ENCODE data around the gene ATG101. TPM values are rescaled to one million over a fixed set of nuclear protein-coding genes. Genes with fewer than 3 reads are reported as not detected.
A peak's percentile ranks its signal among the peaks of the same experiment; 100 is the strongest.

Gene ATG101
- total and polyA plus RNA-seq, 4 experiments from 2014 or later: 22.2 to 27.1 (median 25.7) TPM

DNA sequence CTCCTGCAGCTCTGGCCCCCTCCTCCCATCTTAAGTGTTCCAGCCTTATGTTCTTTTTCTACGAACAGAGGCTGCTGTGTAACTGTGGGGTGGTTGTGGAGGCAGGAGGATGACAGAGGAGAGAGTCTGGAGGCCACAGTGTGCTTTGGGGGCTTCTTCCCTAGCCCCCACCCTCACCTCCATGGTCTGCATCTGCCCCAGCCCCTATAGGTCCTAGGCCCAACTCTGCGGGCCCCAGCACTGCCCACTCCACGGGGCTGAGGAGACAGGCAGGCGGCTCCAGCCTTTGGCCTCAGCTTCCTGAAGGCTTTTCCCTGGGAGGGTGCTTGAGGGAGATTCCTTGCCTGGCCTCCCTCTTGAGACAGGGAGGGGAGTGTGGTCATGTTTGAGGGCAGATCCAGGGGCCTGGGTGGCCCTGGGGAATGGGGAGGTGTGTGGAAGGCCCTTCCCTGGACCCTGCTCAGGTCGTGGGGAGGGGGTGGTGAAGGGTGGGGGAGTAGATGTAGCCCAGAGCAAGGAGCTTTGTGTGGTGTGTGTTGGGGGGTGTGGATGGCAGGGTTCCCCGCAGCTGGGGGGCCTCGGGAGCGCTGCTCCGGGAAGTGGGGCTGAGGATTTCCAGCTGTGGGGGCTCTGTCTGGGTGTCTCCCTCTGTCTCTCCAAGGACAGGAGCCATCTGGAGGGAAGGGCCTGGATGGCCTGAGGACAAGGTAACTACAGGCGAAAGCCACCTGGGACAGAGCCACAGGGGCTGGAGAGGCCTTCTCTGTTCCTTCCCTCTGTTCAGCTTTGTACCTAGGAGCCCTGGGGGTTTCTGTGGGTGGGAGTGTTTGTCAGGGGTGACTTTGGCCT is 10.8 kb downstream of the ATG101 start:
- Mint-ChIP-seq H3K9me3 (peaks cover 0 to 1% (median 0%) of the 10 kb centered on the region in 8 donors), H3K36me3 (peaks cover 18 to 32% of the 10 kb centered on the region in 2 donors), H3K27ac (peak overlapping the region in 2 of 7 donors; percentile 29 to 75), H3K4me3 (no peak overlapping the region), H3K27me3 (peaks cover 0 to 2% of the 10 kb centered on the region in 2 donors), H3K4me1 (peaks cover 4 to 11% (median 8%) of the 10 kb centered on the region in 4 donors)
- no peak for DNase-seq
- ChIA-PET CTCF (ENCODE audit: partially characterized antibody) (interaction anchor here (0.9 to 13.4 kb wide), 6 partner anchors 10 to 88 kb away, joined by 3 to 434 read pairs (median 4); partner anchors contain the start of genes ATG101 and TAMALIN), POLR2A (ENCODE audit: partially characterized antibody) (interaction anchor here (1.0 to 3.6 kb wide), 3 partner anchors 11 to 55 kb away, joined by 3 to 23 read pairs (median 8); partner anchors contain the start of gene ATG101)
- intact Hi-C loops (cut with micrococcal nuclease): no loop called here
- peaks cover 8% of the 10 kb centered on the region for H3K4me1 ChIP-seq (ENCODE audit: insufficient read depth, low read length)
- H3K9me3 ChIP-seq (ENCODE audit: control insufficient read depth in 1 of 2, low read length in 2 of 2): no peaks in the 10 kb centered on the region
- H3K36me3 ChIP-seq (ENCODE audit: insufficient read depth, low read length): peaks cover 24% of the 10 kb centered on the region
- no peak overlapping the region for H3K4me3 ChIP-seq (ENCODE audit: low read length in 2 of 2)
- H3K27me3 ChIP-seq (ENCODE audit: insufficient read depth, low read length): no peaks in the 10 kb centered on the region
- no peak overlapping the region for H3K27ac ChIP-seq (ENCODE audit: low read depth, low read length)

DNA sequence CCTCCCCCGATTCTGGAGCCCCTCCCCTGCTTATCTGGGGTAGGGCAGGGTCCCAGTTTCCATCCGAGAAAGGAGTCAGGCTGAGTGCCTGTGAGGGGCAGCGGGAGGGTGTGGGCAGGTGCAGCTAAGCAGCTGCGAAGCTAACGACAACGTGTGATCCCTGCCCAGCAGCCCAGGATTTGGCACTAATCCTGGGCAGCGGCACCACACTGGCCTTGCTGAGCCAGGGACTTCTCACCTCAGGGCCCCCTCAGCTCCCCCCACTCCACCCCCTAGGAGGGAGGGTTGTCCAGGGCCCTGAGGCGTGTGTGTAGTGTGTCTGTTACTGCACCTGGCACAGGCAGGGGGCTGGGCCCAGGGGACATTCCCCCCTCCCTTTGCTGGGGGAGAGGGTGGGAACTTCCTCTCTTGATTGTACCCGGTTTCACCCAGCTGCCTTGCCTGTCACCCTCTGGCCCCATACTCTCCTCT is 11.5 kb downstream of the ATG101 start:
- peaks cover 17% of the 10 kb centered on the region for H3K36me3 ChIP-seq (ENCODE audit: insufficient read depth, low read length)
- H3K27ac Mint-ChIP-seq: peak overlapping the region in 1 of 7 donors; percentile 21
- H3K27me3 ChIP-seq (ENCODE audit: insufficient read depth, low read length): no peaks in the 10 kb centered on the region
- H3K27me3 Mint-ChIP-seq: peaks cover 0 to 5% of the 10 kb centered on the region in 2 donors
- no peak overlapping the region for H3K4me3 ChIP-seq (ENCODE audit: low read length in 2 of 2)
- peaks cover 0 to 1% (median 0%) of the 10 kb centered on the region in 8 donors for H3K9me3 Mint-ChIP-seq
- CTCF ChIA-PET (ENCODE audit: partially characterized antibody): interaction anchor here (0.9 to 13.4 kb wide), 8 partner anchors 11 to 89 kb away, joined by 3 to 434 read pairs (median 5); partner anchors contain the start of genes ATG101 and TAMALIN
- peaks cover 8% of the 10 kb centered on the region for H3K4me1 ChIP-seq (ENCODE audit: insufficient read depth, low read length)
- H3K9me3 ChIP-seq (ENCODE audit: control insufficient read depth in 1 of 2, low read length in 2 of 2): no peaks in the 10 kb centered on the region
- H3K27ac ChIP-seq (ENCODE audit: low read depth, low read length): no peak overlapping the region
- DNase-seq: no peak
- H3K36me3 Mint-ChIP-seq: peaks cover 13 to 27% of the 10 kb centered on the region in 2 donors
- intact Hi-C loops (cut with micrococcal nuclease): no loop called here
- H3K4me1 Mint-ChIP-seq: peaks cover 4 to 11% (median 8%) of the 10 kb centered on the region in 4 donors
- no peak overlapping the region for H3K4me3 Mint-ChIP-seq
- POLR2A ChIA-PET (ENCODE audit: partially characterized antibody): interaction anchor here (1.0 to 3.6 kb wide), 3 partner anchors 11 to 56 kb away, joined by 3 to 23 read pairs (median 8); partner anchors contain the start of gene ATG101

DNA sequence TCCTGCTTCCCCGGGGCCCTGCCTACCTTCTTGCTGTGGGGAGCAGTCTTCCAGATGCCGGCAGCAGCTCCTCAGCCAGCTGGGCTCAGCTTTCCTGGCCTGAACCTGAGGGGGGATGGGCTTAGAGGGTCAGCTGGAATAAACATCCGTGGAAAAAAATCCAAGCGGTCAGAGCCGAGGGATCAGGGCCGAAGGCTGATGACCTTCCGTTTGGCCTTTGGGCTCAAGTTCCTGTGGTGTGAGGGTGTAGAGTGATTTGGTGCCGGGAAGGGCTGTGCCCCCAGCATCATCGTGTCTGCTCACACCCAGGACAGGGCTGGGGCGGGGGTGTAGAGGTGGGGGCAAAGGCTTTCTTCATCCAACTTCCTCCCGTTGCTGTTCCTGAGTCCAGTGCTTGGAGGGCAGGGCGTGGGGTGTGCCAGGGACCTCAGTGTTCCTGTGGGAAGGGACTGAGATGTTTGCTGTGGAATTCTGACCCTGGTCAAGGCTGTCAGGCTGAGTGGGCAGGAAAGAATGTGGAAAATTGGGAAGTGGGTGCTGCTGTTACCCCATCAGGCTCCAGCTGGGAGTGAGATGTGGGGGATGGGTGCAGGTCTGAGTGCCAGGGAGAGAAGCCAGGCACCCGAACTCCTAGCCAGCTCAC is 12.4 kb downstream of the ATG101 start:
- no peaks in the 10 kb centered on the region for H3K9me3 ChIP-seq (ENCODE audit: control insufficient read depth in 1 of 2, low read length in 2 of 2)
- no peak overlapping the region for H3K27ac ChIP-seq (ENCODE audit: low read depth, low read length)
- no peaks in the 10 kb centered on the region for H3K27me3 ChIP-seq (ENCODE audit: insufficient read depth, low read length)
- peaks cover 7 to 18% of the 10 kb centered on the region in 2 donors for H3K36me3 Mint-ChIP-seq
- H3K36me3 ChIP-seq (ENCODE audit: insufficient read depth, low read length): peaks cover 8% of the 10 kb centered on the region
- peaks cover 2 to 7% of the 10 kb centered on the region in 2 donors for H3K27me3 Mint-ChIP-seq
- CTCF ChIA-PET (ENCODE audit: partially characterized antibody): interaction anchor here (0.9 to 13.4 kb wide), 11 partner anchors 9 to 161 kb away, joined by 3 to 434 read pairs (median 4); partner anchors contain the start of genes ATG101 and TAMALIN
- intact Hi-C loops (cut with micrococcal nuclease): no loop called here
- H3K4me3 Mint-ChIP-seq: peak overlapping the region in 1 of 8 donors; percentile 69
- peaks cover 4 to 11% (median 8%) of the 10 kb centered on the region in 4 donors for H3K4me1 Mint-ChIP-seq
- peaks cover 8% of the 10 kb centered on the region for H3K4me1 ChIP-seq (ENCODE audit: insufficient read depth, low read length)
- POLR2A ChIA-PET (ENCODE audit: partially characterized antibody): interaction anchor here (0.8 to 3.6 kb wide), 3 partner anchors 12 to 56 kb away, joined by 3 to 23 read pairs (median 8); partner anchors contain the start of gene ATG101
- peaks cover 0 to 1% (median 0%) of the 10 kb centered on the region in 8 donors for H3K9me3 Mint-ChIP-seq
- DNase-seq: no peak
- no peak overlapping the region for H3K4me3 ChIP-seq (ENCODE audit: low read length in 2 of 2)
- H3K27ac Mint-ChIP-seq: peak overlapping the region in 3 of 7 donors; percentile 21 to 81 (median 29)

DNA sequence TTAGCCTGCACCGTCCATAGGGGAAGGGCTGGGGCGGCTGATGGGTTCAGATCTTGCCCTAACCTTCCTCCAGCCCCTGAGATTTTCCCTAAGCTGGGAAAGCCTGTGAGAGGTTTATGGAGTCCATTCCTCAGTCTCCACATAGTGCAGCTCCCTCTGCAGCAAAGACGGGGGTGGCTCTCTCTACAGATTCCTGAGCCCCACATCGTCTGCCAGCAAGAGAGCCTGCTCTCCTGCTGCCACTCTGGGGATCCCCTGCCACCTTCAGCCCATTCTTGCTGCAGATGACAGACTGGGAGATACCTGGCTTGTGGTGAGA is 12.8 kb downstream of the ATG101 start:
- H3K27me3 ChIP-seq (ENCODE audit: insufficient read depth, low read length): no peaks in the 10 kb centered on the region
- ChIA-PET POLR2A (ENCODE audit: partially characterized antibody) (interaction anchor here (0.8 to 3.6 kb wide), 3 partner anchors 13 to 57 kb away, joined by 3 to 23 read pairs (median 3); partner anchors contain the start of gene ATG101), CTCF (ENCODE audit: partially characterized antibody) (interaction anchor here (1.0 to 13.4 kb wide), 10 partner anchors 8 to 161 kb away, joined by 3 to 434 read pairs (median 4); partner anchors contain the start of gene ATG101)
- H3K27ac Mint-ChIP-seq: no peak overlapping the region
- peaks cover 4 to 11% (median 8%) of the 10 kb centered on the region in 4 donors for H3K4me1 Mint-ChIP-seq
- no peaks in the 10 kb centered on the region for H3K9me3 ChIP-seq (ENCODE audit: control insufficient read depth in 1 of 2, low read length in 2 of 2)
- peaks cover 0 to 1% (median 0%) of the 10 kb centered on the region in 8 donors for H3K9me3 Mint-ChIP-seq
- intact Hi-C loops (cut with micrococcal nuclease): no loop called here
- peaks cover 3 to 9% of the 10 kb centered on the region in 2 donors for H3K27me3 Mint-ChIP-seq
- peaks cover 7% of the 10 kb centered on the region for H3K36me3 ChIP-seq (ENCODE audit: insufficient read depth, low read length)
- peaks cover 6 to 15% of the 10 kb centered on the region in 2 donors for H3K36me3 Mint-ChIP-seq
- no peak overlapping the region for H3K27ac ChIP-seq (ENCODE audit: low read depth, low read length)
- H3K4me3 ChIP-seq (ENCODE audit: low read length in 2 of 2): no peak overlapping the region
- no peak for DNase-seq
- H3K4me3 Mint-ChIP-seq: no peak overlapping the region
- H3K4me1 ChIP-seq (ENCODE audit: insufficient read depth, low read length): peaks cover 8% of the 10 kb centered on the region

DNA sequence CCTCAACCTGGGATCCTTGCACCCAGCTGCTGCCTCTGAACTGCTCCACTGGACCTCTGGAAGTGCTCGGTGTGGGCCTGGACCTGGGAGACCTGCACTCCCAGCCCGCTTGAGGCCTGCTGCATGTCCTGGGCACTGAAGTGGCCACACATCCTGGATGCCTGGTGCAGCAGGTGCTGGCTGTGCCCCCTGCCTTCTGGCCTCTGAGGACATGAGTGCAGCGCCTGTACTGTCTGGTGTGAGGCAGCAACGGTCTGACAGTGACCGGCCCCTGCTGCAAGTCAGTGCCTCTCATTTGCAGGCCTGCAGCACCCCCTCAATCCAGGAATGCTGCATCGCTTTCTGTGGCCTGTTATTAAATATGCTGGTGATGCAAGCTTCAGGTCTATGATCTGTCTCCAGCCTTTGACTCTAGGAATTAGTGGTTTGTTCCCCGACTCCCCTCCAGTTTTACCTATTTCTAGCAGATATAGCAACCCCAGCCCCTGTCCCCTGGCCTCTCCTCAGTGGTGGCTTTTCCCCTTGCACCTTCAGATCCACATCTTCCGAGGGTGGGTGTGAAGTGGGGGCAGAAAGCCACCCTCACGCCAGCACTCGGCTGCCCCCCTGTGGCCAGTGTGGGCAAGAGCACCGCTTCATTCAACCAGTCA is 13.3 kb downstream of the ATG101 start:
- H3K36me3 ChIP-seq (ENCODE audit: insufficient read depth, low read length): peaks cover 3% of the 10 kb centered on the region
- Mint-ChIP-seq H3K4me3 (peak overlapping the region in 1 of 8 donors; percentile 15), H3K27me3 (peaks cover 8 to 13% of the 10 kb centered on the region in 2 donors), H3K4me1 (peaks cover 3 to 11% (median 7%) of the 10 kb centered on the region in 4 donors), H3K27ac (peak overlapping the region in 5 of 7 donors; percentile 17 to 79 (median 57)), H3K9me3 (peaks cover 0 to 1% (median 0%) of the 10 kb centered on the region in 8 donors), H3K36me3 (peaks cover under 1 to 10% of the 10 kb centered on the region in 2 donors)
- ChIA-PET POLR2A (ENCODE audit: partially characterized antibody) (interaction anchor here (0.8 to 3.6 kb wide), 3 partner anchors 13 to 57 kb away, joined by 3 to 23 read pairs (median 3); partner anchors contain the start of gene ATG101), CTCF (ENCODE audit: partially characterized antibody) (interaction anchor here (1.0 to 13.4 kb wide), 8 partner anchors 8 to 90 kb away, joined by 3 to 434 read pairs (median 5); partner anchors contain the start of gene ATG101)
- no peak overlapping the region for H3K27ac ChIP-seq (ENCODE audit: low read depth, low read length)
- intact Hi-C loops (cut with micrococcal nuclease): loop anchor here (1.0 kb wide), 3 partner anchors 14 to 90 kb away; partner anchors contain the start of gene ATG101
- H3K4me3 ChIP-seq (ENCODE audit: low read length in 2 of 2): no peak overlapping the region
- DNase-seq: peak; percentile 58 to 71 (median 66)
- H3K9me3 ChIP-seq (ENCODE audit: control insufficient read depth in 1 of 2, low read length in 2 of 2): no peaks in the 10 kb centered on the region
- H3K27me3 ChIP-seq (ENCODE audit: insufficient read depth, low read length): no peaks in the 10 kb centered on the region
- peaks cover 8% of the 10 kb centered on the region for H3K4me1 ChIP-seq (ENCODE audit: insufficient read depth, low read length)

DNA sequence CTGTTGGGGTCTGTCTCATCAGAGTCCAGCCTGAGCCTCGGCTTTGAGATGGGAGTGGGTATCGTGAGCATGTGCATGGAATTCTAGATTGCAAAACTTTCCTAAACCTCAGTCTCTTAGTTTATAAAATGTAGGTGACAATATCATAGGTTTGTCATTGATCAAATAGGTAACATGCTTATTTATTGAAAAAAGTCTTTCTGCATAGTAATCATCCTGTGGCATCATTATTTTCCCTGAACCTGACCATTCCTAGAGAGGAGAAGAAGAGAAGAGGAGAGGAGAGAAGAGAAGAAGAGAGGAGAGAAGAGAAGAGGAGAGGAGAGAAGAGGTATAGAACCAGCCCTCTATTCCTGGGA is 13.8 kb downstream of the ATG101 start:
- no peaks in the 10 kb centered on the region for H3K9me3 ChIP-seq (ENCODE audit: control insufficient read depth in 1 of 2, low read length in 2 of 2)
- peaks cover 0 to 1% (median 0%) of the 10 kb centered on the region in 8 donors for H3K9me3 Mint-ChIP-seq
- no peak for DNase-seq
- peaks cover 8% of the 10 kb centered on the region for H3K4me1 ChIP-seq (ENCODE audit: insufficient read depth, low read length)
- ChIA-PET POLR2A (ENCODE audit: partially characterized antibody) (interaction anchor here (1.0 to 3.6 kb wide), 3 partner anchors 51 to 58 kb away, joined by 3 to 23 read pairs (median 9); no protein-coding TSS in a partner anchor), CTCF (ENCODE audit: partially characterized antibody) (interaction anchor here (1.2 to 13.4 kb wide), 7 partner anchors 9 to 91 kb away, joined by 3 to 434 read pairs (median 10); partner anchors contain the start of gene ATG101)
- no peaks in the 10 kb centered on the region for H3K36me3 ChIP-seq (ENCODE audit: insufficient read depth, low read length)
- peaks cover 0 to 7% of the 10 kb centered on the region in 2 donors for H3K36me3 Mint-ChIP-seq
- H3K4me3 Mint-ChIP-seq: no peak overlapping the region
- H3K27ac ChIP-seq (ENCODE audit: low read depth, low read length): no peak overlapping the region
- peaks cover 10 to 18% of the 10 kb centered on the region in 2 donors for H3K27me3 Mint-ChIP-seq
- H3K27ac Mint-ChIP-seq: peak overlapping the region in 4 of 7 donors; percentile 17 to 73 (median 24)
- no peak overlapping the region for H3K4me3 ChIP-seq (ENCODE audit: low read length in 2 of 2)
- H3K4me1 Mint-ChIP-seq: peaks cover 2 to 11% (median 7%) of the 10 kb centered on the region in 4 donors
- peaks cover 3% of the 10 kb centered on the region for H3K27me3 ChIP-seq (ENCODE audit: insufficient read depth, low read length)
- intact Hi-C loops (cut with micrococcal nuclease): loop anchor here (1.0 kb wide), 3 partner anchors 14 to 90 kb away; partner anchors contain the start of gene ATG101

Data from CD4-positive, alpha-beta memory T cell (primary cell).